GM19468 (cell line): ENCODE measurements around the gene CREG1.
"Not testable (repeated sequence)": the region's sequence is repeated elsewhere in the genome, so short reads cannot be mapped to it uniquely, and the experiment has no call there.

Experiments
- ATAC-seq: cut with Tn5 transposase; IDR thresholded peaks from one replicate; pipeline ENCODE4 v1.9.1; 2021; ENCODE audit warnings: mild to moderate bottlenecking, moderate library complexity, moderate number of reproducible peaks; ENCODE audit not compliant: unreplicated experiment; ENCODE audit errors: extremely low read depth

Gene CREG1

GRCh38 chr1:167565922-167566321, 12.4 kb upstream of the CREG1 start:
- ATAC-seq, result no peak

- ATAC-seq, result no peak
Measured at GRCh38 chr1:167564612-167565270, 11.2 kb upstream of the CREG1 start.

- ATAC-seq, result no peak
Measured at GRCh38 chr1:167563579-167564246, 10.2 kb upstream of the CREG1 start.

GRCh38 chr1:167562702-167563101, 9.1 kb upstream of the CREG1 start:
- ATAC-seq, result no peak

- ATAC-seq, result no peak
Measured at GRCh38 chr1:167561753-167562152, 8.2 kb upstream of the CREG1 start.

GRCh38 chr1:167555971-167556714, 2.6 kb upstream of the CREG1 start:
- no peak for ATAC-seq

GRCh38 chr1:167555072-167555471, 1.5 kb upstream of the CREG1 start:
- not testable (repeated sequence) for ATAC-seq

- no peak for ATAC-seq
Measured at GRCh38 chr1:167554028-167554779, 642 bp upstream of the CREG1 start.

- ATAC-seq, result no peak
Measured at GRCh38 chr1:167551362-167551761, 2.2 kb downstream of the CREG1 start.

- ATAC-seq, result no peak
Measured at GRCh38 chr1:167548059-167548932, 5.3 kb downstream of the CREG1 start.

GRCh38 chr1:167546935-167547334, 6.6 kb downstream of the CREG1 start:
- ATAC-seq, result no peak

- no peak for ATAC-seq
Measured at GRCh38 chr1:167545349-167545748, 8.2 kb downstream of the CREG1 start.

- ATAC-seq, result no peak
Measured at GRCh38 chr1:167544447-167545093, 9.0 kb downstream of the CREG1 start.

- no peak for ATAC-seq
Measured at GRCh38 chr1:167543199-167543990, 10.2 kb downstream of the CREG1 start.

- no peak for ATAC-seq
Measured at GRCh38 chr1:167542109-167543032, 11.2 kb downstream of the CREG1 start.

- ATAC-seq, result no peak
Measured at GRCh38 chr1:167541610-167542009, 12.0 kb downstream of the CREG1 start.

GRCh38 chr1:167541003-167541402, 12.6 kb downstream of the CREG1 start:
- ATAC-seq, result no peak
